Endodermal cell (in vitro differentiated cells): ENCODE measurements around the gene INF2. TPM values are rescaled to one million over a fixed set of nuclear protein-coding genes. Genes with fewer than 3 reads are reported as not detected.

ENCODE experiments used
- DNase-seq: peaks from one replicate; pipeline ENCODE4 v3.0.0-alpha.2; 2017
- H3K27ac ChIP-seq: 2 replicates; pipeline ENCODE4 v1.5.1; 2013; ENCODE audit warnings: mild to moderate bottlenecking, low read depth, low read length, moderate library complexity
- H3K27me3 ChIP-seq: 2 replicates; pipeline ENCODE4 v1.6.1; 2013; ENCODE audit warnings: mild to moderate bottlenecking, low read length, moderate library complexity; ENCODE audit not compliant: insufficient read depth, control insufficient read depth, poor library complexity, severe bottlenecking
- H3K36me3 ChIP-seq: 2 replicates; pipeline ENCODE4 v1.7.0; 2013; ENCODE audit warnings: mild to moderate bottlenecking, low read length, moderate library complexity; ENCODE audit not compliant: control insufficient read depth, insufficient read depth
- H3K4me1 ChIP-seq: one replicate; pipeline ENCODE4 v1.7.0; 2013; ENCODE audit warnings: low read length; ENCODE audit not compliant: control insufficient read depth, insufficient read depth
- H3K4me3 ChIP-seq: 2 replicates; pipeline ENCODE4 v1.5.1; 2013; ENCODE audit warnings: mild to moderate bottlenecking, low read length, moderate library complexity
- H3K9ac ChIP-seq: 2 replicates; pipeline ENCODE4 v1.6.1; 2013; ENCODE audit warnings: mild to moderate bottlenecking, low read length, moderate library complexity; ENCODE audit not compliant: poor library complexity, severe bottlenecking; ENCODE audit errors: extremely low read depth
- H3K9me3 ChIP-seq: 2 replicates; pipeline ENCODE4 v1.6.1; 2013; ENCODE audit warnings: mild to moderate bottlenecking, low read length, moderate library complexity; ENCODE audit not compliant: control insufficient read depth
- H3K27ac Mint-ChIP-seq: 2 replicates; pipeline ENCODE4 v1.8.0; 2020; ENCODE audit warnings: mixed read lengths
- H3K27me3 Mint-ChIP-seq: 2 replicates; pipeline ENCODE4 v1.8.0; 2021; ENCODE audit warnings: mild to moderate bottlenecking, mixed read lengths; ENCODE audit not compliant: insufficient read depth
- H3K36me3 Mint-ChIP-seq: 2 replicates; pipeline ENCODE4 v1.8.0; 2020; ENCODE audit warnings: low read depth, mixed read lengths
- H3K4me1 Mint-ChIP-seq: 2 replicates; pipeline ENCODE4 v1.8.0; 2020; ENCODE audit warnings: mixed read lengths
- H3K4me3 Mint-ChIP-seq: 2 replicates; pipeline ENCODE4 v1.8.0; 2020; ENCODE audit warnings: mild to moderate bottlenecking, moderate library complexity, mixed read lengths
- H3K9me3 Mint-ChIP-seq: 2 replicates; pipeline ENCODE4 v1.8.0; 2020; ENCODE audit warnings: mild to moderate bottlenecking, mixed read lengths
- CTCF ChIP-seq: fragments of 200-600 bp; sonication (generic); conservative IDR thresholded peaks from 2 replicates; pipeline ENCODE4 v1.5.0; 2021; ENCODE audit warnings: antibody characterized with exemption, mild to moderate bottlenecking
- WGBS, 2 experiments: methylation state at CpG; one replicate each; pipeline versions ENCODE4 v1.1.5 to v1.1.7; 2013; ENCODE audit warnings: missing lambda C conversion rate in 2 of 2, mixed read lengths in 1 of 2; ENCODE audit not compliant: insufficient coverage in 1 of 2, insufficient read length in 1 of 2; 5-methylcytosine and 5-hydroxymethylcytosine counted together
- total RNA-seq, 2 donors: library from RNA; stranded (reverse); fragmentation: NEBNext Ultra II Directional in 1 of 2; extraction: Animal tissue kit (Norgen Biotek cat#: 25700) in 1 of 2; gene quantifications; 2 replicates in 1 of 2; 3 replicates in 1 of 2; pipeline ENCODE4 v1.2.1, GENCODE V29; 2021

INF2 gene
- total RNA-seq, 2 donors from 2014 or later = 99.7 to 114 TPM

GRCh38 chr14:104758981-104759969 lies 69.9 kb downstream of the INF2 start:
- no peak for TF ChIP-seq CTCF
- H3K36me3 Mint-ChIP-seq = peaks cover 48% of the 10 kb centered on the region
- no peaks in the 10 kb centered on the region for H3K27me3 Mint-ChIP-seq
- Histone ChIP-seq H3K36me3 (peaks cover 53% of the 10 kb centered on the region), H3K27ac (no peak overlapping the region), H3K4me3 (no peak overlapping the region), H3K9me3 (no peaks in the 10 kb centered on the region), H3K9ac (no peak overlapping the region), H3K27me3 (no peaks in the 10 kb centered on the region), H3K4me1 (no peaks in the 10 kb centered on the region)
- H3K4me3 Mint-ChIP-seq = no peak overlapping the region
- no peaks in the 10 kb centered on the region for H3K9me3 Mint-ChIP-seq
- peaks cover under 1% of the 10 kb centered on the region for H3K4me1 Mint-ChIP-seq
- WGBS, 2 experiments = 92 to 95% methylated on average over 16 to 30 of the region's 30 CpGs
- no peak overlapping the region for H3K27ac Mint-ChIP-seq
- DNase-seq = no peak

DNA sequence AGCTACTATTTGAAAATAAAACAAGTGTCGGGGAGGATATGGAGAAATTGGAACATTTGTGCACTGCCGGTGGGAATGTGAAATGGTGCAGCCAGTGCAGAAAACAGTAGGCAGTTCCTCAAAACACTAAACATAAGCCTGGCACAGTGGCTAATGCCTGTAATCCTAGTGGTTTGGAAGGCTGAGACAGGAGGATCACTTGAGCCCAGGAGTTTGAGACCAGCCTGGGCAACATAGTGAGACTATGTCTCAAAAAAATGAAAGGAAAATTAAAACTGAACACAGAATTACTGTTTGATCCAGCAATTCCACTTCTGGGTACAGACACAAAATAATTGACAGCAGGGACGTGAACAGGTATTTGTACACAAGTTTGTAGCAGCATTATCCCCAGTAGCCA lies 76.1 kb downstream of the INF2 start:
- Histone ChIP-seq H3K4me1 (no peaks in the 10 kb centered on the region), H3K27ac (no peak overlapping the region), H3K9me3 (peaks cover 12% of the 10 kb centered on the region), H3K36me3 (peaks cover 13% of the 10 kb centered on the region), H3K9ac (no peak overlapping the region), H3K27me3 (no peaks in the 10 kb centered on the region), H3K4me3 (peak overlapping the region; percentile 42)
- H3K4me3 Mint-ChIP-seq = no peak overlapping the region
- peaks cover 41% of the 10 kb centered on the region for H3K36me3 Mint-ChIP-seq
- 93 to 100% methylated on average over 1 to 3 of the region's 3 CpGs for WGBS, 2 experiments
- no peak for TF ChIP-seq CTCF
- H3K27ac Mint-ChIP-seq = no peak overlapping the region
- peaks cover 14% of the 10 kb centered on the region for H3K9me3 Mint-ChIP-seq
- no peak for DNase-seq
- H3K4me1 Mint-ChIP-seq = peaks cover 3% of the 10 kb centered on the region
- H3K27me3 Mint-ChIP-seq = no peaks in the 10 kb centered on the region

DNA sequence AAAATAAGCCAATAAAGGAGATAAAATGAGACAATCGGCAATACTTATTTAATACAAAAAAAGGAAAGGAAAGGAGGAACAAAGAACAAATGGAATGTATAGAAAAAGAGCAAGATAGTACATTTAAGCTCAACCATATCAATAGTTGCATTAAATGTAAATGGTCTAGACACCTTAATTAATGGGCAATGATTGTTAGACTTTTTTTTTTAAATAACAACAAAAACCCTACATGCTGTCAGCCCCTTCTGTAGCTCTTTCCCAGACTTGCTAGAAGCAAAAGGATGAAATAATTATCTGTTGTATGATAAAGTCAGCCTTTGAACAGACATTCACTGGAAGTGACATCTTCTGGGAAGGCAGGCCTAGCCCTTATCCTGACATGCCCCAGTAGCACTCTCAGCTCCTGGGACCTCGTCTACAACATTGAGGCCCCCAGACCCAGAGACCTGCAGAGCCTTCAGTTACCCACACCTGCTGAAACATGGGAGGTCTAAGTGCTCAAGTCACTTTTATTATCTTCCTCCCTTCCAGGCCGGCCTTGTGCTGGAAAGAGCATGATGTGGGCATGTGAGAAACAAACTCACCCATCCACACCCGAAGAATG lies 76.9 kb downstream of the INF2 start:
- Histone ChIP-seq H3K9ac (no peak overlapping the region), H3K27me3 (no peaks in the 10 kb centered on the region), H3K9me3 (peaks cover 16% of the 10 kb centered on the region), H3K4me3 (peak overlapping the region; percentile 42), H3K4me1 (no peaks in the 10 kb centered on the region), H3K27ac (no peak overlapping the region), H3K36me3 (peaks cover 21% of the 10 kb centered on the region)
- H3K27ac Mint-ChIP-seq = no peak overlapping the region
- H3K27me3 Mint-ChIP-seq = no peaks in the 10 kb centered on the region
- H3K9me3 Mint-ChIP-seq = peaks cover 20% of the 10 kb centered on the region
- DNase-seq = no peak
- WGBS, 2 experiments = 89 to 90% methylated on average over 2 to 3 of the region's 4 CpGs
- H3K36me3 Mint-ChIP-seq = peaks cover 46% of the 10 kb centered on the region
- H3K4me3 Mint-ChIP-seq = peak overlapping the region; percentile 37
- peaks cover 3% of the 10 kb centered on the region for H3K4me1 Mint-ChIP-seq
- TF ChIP-seq CTCF = no peak
